ENCODE data around the gene NELFA. TPM values are rescaled to one million over a fixed set of nuclear protein-coding genes. Genes with fewer than 3 reads are reported as not detected.

NELFA gene
- total RNA-seq, 2 experiments from 2014 or later = 34.2 to 36.0 TPM

- Mint-ChIP-seq H3K36me3 (ENCODE audit: low read depth) (peaks cover 87% of the 10 kb centered on the region), H3K27me3 (no peaks in the 10 kb centered on the region), H3K27ac (no peak overlapping the region), H3K9me3 (no peaks in the 10 kb centered on the region), H3K4me1 (no peaks in the 10 kb centered on the region), H3K4me3 (no peak overlapping the region)
- CTCF ChIA-PET = interaction anchor here (1.2 to 1.3 kb wide), 2 partner anchors 11 to 18 kb away, joined by 3 to 4 read pairs; no protein-coding TSS in a partner anchor
- POLR2A ChIA-PET = no interaction called here
- no peak for DNase-seq
These were observed 50.3 kb downstream of the NELFA start for GRCh38 chr4:1958276-1959103.

GRCh38 chr4:1956631-1957030, 52.1 kb downstream of the NELFA start:
- Mint-ChIP-seq H3K4me1 (no peaks in the 10 kb centered on the region), H3K27me3 (no peaks in the 10 kb centered on the region), H3K4me3 (no peak overlapping the region), H3K27ac (no peak overlapping the region), H3K36me3 (ENCODE audit: low read depth) (peaks cover 78% of the 10 kb centered on the region), H3K9me3 (no peaks in the 10 kb centered on the region)
- CTCF ChIA-PET = no interaction called here
- POLR2A ChIA-PET = no interaction called here
- DNase-seq = no peak

- Mint-ChIP-seq H3K4me3 (no peak overlapping the region), H3K27ac (no peak overlapping the region), H3K36me3 (ENCODE audit: low read depth) (peaks cover 68% of the 10 kb centered on the region), H3K4me1 (peaks cover 1% of the 10 kb centered on the region), H3K27me3 (no peaks in the 10 kb centered on the region), H3K9me3 (no peaks in the 10 kb centered on the region)
- CTCF ChIA-PET = no interaction called here
- no peak for DNase-seq
- POLR2A ChIA-PET = no interaction called here
These were observed 55.4 kb downstream of the NELFA start for GRCh38 chr4:1953335-1953734.

- ChIA-PET CTCF (interaction anchor here (0.5 kb wide), 1 partner anchor 31 kb away, joined by 3 read pairs; no protein-coding TSS in a partner anchor), POLR2A (no interaction called here)
- peaks cover 1% of the 10 kb centered on the region for H3K4me1 Mint-ChIP-seq
- no peak overlapping the region for H3K4me3 Mint-ChIP-seq
- DNase-seq = no peak
- H3K27ac Mint-ChIP-seq = no peak overlapping the region
- H3K9me3 Mint-ChIP-seq = no peaks in the 10 kb centered on the region
- H3K36me3 Mint-ChIP-seq (ENCODE audit: low read depth) = peaks cover 66% of the 10 kb centered on the region
- H3K27me3 Mint-ChIP-seq = no peaks in the 10 kb centered on the region
These were observed 56.1 kb downstream of the NELFA start for GRCh38 chr4:1952719-1953118.

GRCh38 chr4:1952058-1952700, 56.6 kb downstream of the NELFA start:
- no peaks in the 10 kb centered on the region for H3K9me3 Mint-ChIP-seq
- ChIA-PET CTCF (interaction anchor here (0.5 kb wide), 1 partner anchor 30 kb away, joined by 3 read pairs; no protein-coding TSS in a partner anchor), POLR2A (no interaction called here)
- no peak for DNase-seq
- H3K27me3 Mint-ChIP-seq = no peaks in the 10 kb centered on the region
- H3K4me1 Mint-ChIP-seq = peaks cover 1% of the 10 kb centered on the region
- no peak overlapping the region for H3K27ac Mint-ChIP-seq
- peaks cover 67% of the 10 kb centered on the region for H3K36me3 Mint-ChIP-seq (ENCODE audit: low read depth)
- no peak overlapping the region for H3K4me3 Mint-ChIP-seq

- ChIA-PET CTCF (no interaction called here), POLR2A (no interaction called here)
- no peak overlapping the region for H3K4me3 Mint-ChIP-seq
- H3K27ac Mint-ChIP-seq = no peak overlapping the region
- H3K9me3 Mint-ChIP-seq = no peaks in the 10 kb centered on the region
- no peak for DNase-seq
- no peaks in the 10 kb centered on the region for H3K27me3 Mint-ChIP-seq
- H3K36me3 Mint-ChIP-seq (ENCODE audit: low read depth) = peaks cover 63% of the 10 kb centered on the region
- H3K4me1 Mint-ChIP-seq = peaks cover 1% of the 10 kb centered on the region
These were observed 58.4 kb downstream of the NELFA start for GRCh38 chr4:1950369-1950768.

- H3K4me3 Mint-ChIP-seq = no peak overlapping the region
- CTCF ChIA-PET = no interaction called here
- H3K27me3 Mint-ChIP-seq = no peaks in the 10 kb centered on the region
- DNase-seq = no peak
- H3K4me1 Mint-ChIP-seq = peaks cover 1% of the 10 kb centered on the region
- POLR2A ChIA-PET = no interaction called here
- H3K9me3 Mint-ChIP-seq = no peaks in the 10 kb centered on the region
- peaks cover 56% of the 10 kb centered on the region for H3K36me3 Mint-ChIP-seq (ENCODE audit: low read depth)
- no peak overlapping the region for H3K27ac Mint-ChIP-seq
These were observed 59.8 kb downstream of the NELFA start for GRCh38 chr4:1948892-1949436.

- Mint-ChIP-seq H3K36me3 (ENCODE audit: low read depth) (peaks cover 57% of the 10 kb centered on the region), H3K4me1 (peaks cover 1% of the 10 kb centered on the region), H3K27ac (no peak overlapping the region), H3K4me3 (no peak overlapping the region), H3K9me3 (no peaks in the 10 kb centered on the region), H3K27me3 (no peaks in the 10 kb centered on the region)
- DNase-seq = no peak
- ChIA-PET CTCF (no interaction called here), POLR2A (no interaction called here)
These were observed 60.5 kb downstream of the NELFA start for GRCh38 chr4:1948232-1948631.

- no peaks in the 10 kb centered on the region for H3K9me3 Mint-ChIP-seq
- H3K27ac Mint-ChIP-seq = no peak overlapping the region
- no peak overlapping the region for H3K4me3 Mint-ChIP-seq
- CTCF ChIA-PET = no interaction called here
- no peak for DNase-seq
- H3K4me1 Mint-ChIP-seq = peaks cover 1% of the 10 kb centered on the region
- H3K27me3 Mint-ChIP-seq = no peaks in the 10 kb centered on the region
- peaks cover 60% of the 10 kb centered on the region for H3K36me3 Mint-ChIP-seq (ENCODE audit: low read depth)
- POLR2A ChIA-PET = no interaction called here
These were observed 62.9 kb downstream of the NELFA start for GRCh38 chr4:1945912-1946311.

GRCh38 chr4:1945124-1945895, 63.5 kb downstream of the NELFA start:
- Mint-ChIP-seq H3K27ac (no peak overlapping the region), H3K4me3 (no peak overlapping the region), H3K4me1 (peaks cover 1% of the 10 kb centered on the region), H3K27me3 (no peaks in the 10 kb centered on the region), H3K36me3 (ENCODE audit: low read depth) (peaks cover 63% of the 10 kb centered on the region), H3K9me3 (no peaks in the 10 kb centered on the region)
- DNase-seq = no peak
- ChIA-PET CTCF (interaction anchor here (0.6 kb wide), 1 partner anchor 558 kb away, joined by 3 read pairs; no protein-coding TSS in a partner anchor), POLR2A (no interaction called here)

- H3K27me3 Mint-ChIP-seq = no peaks in the 10 kb centered on the region
- no peak for DNase-seq
- ChIA-PET CTCF (no interaction called here), POLR2A (no interaction called here)
- H3K27ac Mint-ChIP-seq = no peak overlapping the region
- H3K4me1 Mint-ChIP-seq = peaks cover 3% of the 10 kb centered on the region
- H3K36me3 Mint-ChIP-seq (ENCODE audit: low read depth) = peaks cover 69% of the 10 kb centered on the region
- no peak overlapping the region for H3K4me3 Mint-ChIP-seq
- H3K9me3 Mint-ChIP-seq = no peaks in the 10 kb centered on the region
These were observed 64.8 kb downstream of the NELFA start for GRCh38 chr4:1943928-1944327.

GRCh38 chr4:1940566-1940965, 68.2 kb downstream of the NELFA start:
- CTCF ChIA-PET = interaction anchor here (0.8 kb wide), 1 partner anchor 17 kb away, joined by 4 read pairs; no protein-coding TSS in a partner anchor
- Mint-ChIP-seq H3K9me3 (no peaks in the 10 kb centered on the region), H3K4me1 (peaks cover 2% of the 10 kb centered on the region), H3K4me3 (no peak overlapping the region), H3K27ac (no peak overlapping the region), H3K36me3 (ENCODE audit: low read depth) (peaks cover 63% of the 10 kb centered on the region), H3K27me3 (no peaks in the 10 kb centered on the region)
- POLR2A ChIA-PET = no interaction called here
- no peak for DNase-seq

Measured in activated CD4-positive, alpha-beta memory T cell treated with anti-CD3 and anti-CD28 coated beads, Interleukin-2, amount 10 ng/mL, durations not matched to agents 7 days and 5 days (primary cell).